HG03354 (cell line): ENCODE measurements around the gene RAB7B.
A peak's percentile ranks its signal among the peaks of the same experiment; 100 is the strongest.
"Not testable (repeated sequence)": the region's sequence is repeated elsewhere in the genome, so short reads cannot be mapped to it uniquely, and the experiment has no call there.

ENCODE experiments used
- ATAC-seq: cut with Tn5 transposase; IDR thresholded peaks from one replicate; pipeline ENCODE4 v1.9.1; 2021; ENCODE audit warnings: mild to moderate bottlenecking; ENCODE audit not compliant: unreplicated experiment, poor library complexity, severe bottlenecking

RAB7B gene

GRCh38 chr1:206001476-206001888 is 1.7 kb downstream of the RAB7B start:
- ATAC-seq, result no peak

GRCh38 chr1:206000641-206001339 is 2.4 kb downstream of the RAB7B start:
- no peak for ATAC-seq

GRCh38 chr1:205998457-205999241 is 4.5 kb downstream of the RAB7B start:
- ATAC-seq, result no peak

GRCh38 chr1:205996641-205997040 is 6.6 kb downstream of the RAB7B start:
- ATAC-seq, result not testable (repeated sequence)

- no peak for ATAC-seq
These were observed 8.8 kb downstream of the RAB7B start for GRCh38 chr1:205994346-205994745.

- no peak for ATAC-seq
These were observed 10.1 kb downstream of the RAB7B start for GRCh38 chr1:205993068-205993467.

- no peak for ATAC-seq
These were observed 10.8 kb downstream of the RAB7B start for GRCh38 chr1:205992218-205992882.

GRCh38 chr1:205991237-205991636 is 12.0 kb downstream of the RAB7B start:
- ATAC-seq, result no peak

- no peak for ATAC-seq
These were observed 13.0 kb downstream of the RAB7B start for GRCh38 chr1:205990226-205990625.

GRCh38 chr1:205989786-205990185 is 13.4 kb downstream of the RAB7B start:
- ATAC-seq, result no peak

GRCh38 chr1:205988585-205988995 is 14.6 kb downstream of the RAB7B start:
- no peak for ATAC-seq

- no peak for ATAC-seq
These were observed 16.3 kb downstream of the RAB7B start for GRCh38 chr1:205986861-205987260.

GRCh38 chr1:205986292-205986691 is 16.9 kb downstream of the RAB7B start:
- no peak for ATAC-seq

GRCh38 chr1:205985330-205986005 is 17.7 kb downstream of the RAB7B start:
- ATAC-seq, result no peak

- ATAC-seq, result peak; percentile 55
These were observed 19.1 kb downstream of the RAB7B start for GRCh38 chr1:205983925-205984725.

- ATAC-seq, result no peak
These were observed 21.9 kb downstream of the RAB7B start for GRCh38 chr1:205981257-205981656.

GRCh38 chr1:205980237-205980870 is 22.8 kb downstream of the RAB7B start:
- ATAC-seq, result no peak

- no peak for ATAC-seq
These were observed 23.9 kb downstream of the RAB7B start for GRCh38 chr1:205979301-205979700.

GRCh38 chr1:205978676-205979075 is 24.5 kb downstream of the RAB7B start:
- no peak for ATAC-seq
